GM12875 (cell line): ENCODE data around the gene GALNT17.

Experiments used
- H3K4me3 ChIP-seq: one replicate; pipeline ENCODE4 v1.5.1; 2011; ENCODE audit warnings: low read depth, low read length, control low read depth
- TF ChIP-seq, protein P1 (sequence below): IDR thresholded peaks from 2 replicates; pipeline ENCODE4 v1.5.1; 2011; ENCODE audit warnings: low read depth, mild to moderate bottlenecking, control low read depth, inconsistent platforms, low read length, moderate library complexity, borderline replicate concordance; ENCODE audit not compliant: insufficient read depth

GALNT17 gene

DNA sequence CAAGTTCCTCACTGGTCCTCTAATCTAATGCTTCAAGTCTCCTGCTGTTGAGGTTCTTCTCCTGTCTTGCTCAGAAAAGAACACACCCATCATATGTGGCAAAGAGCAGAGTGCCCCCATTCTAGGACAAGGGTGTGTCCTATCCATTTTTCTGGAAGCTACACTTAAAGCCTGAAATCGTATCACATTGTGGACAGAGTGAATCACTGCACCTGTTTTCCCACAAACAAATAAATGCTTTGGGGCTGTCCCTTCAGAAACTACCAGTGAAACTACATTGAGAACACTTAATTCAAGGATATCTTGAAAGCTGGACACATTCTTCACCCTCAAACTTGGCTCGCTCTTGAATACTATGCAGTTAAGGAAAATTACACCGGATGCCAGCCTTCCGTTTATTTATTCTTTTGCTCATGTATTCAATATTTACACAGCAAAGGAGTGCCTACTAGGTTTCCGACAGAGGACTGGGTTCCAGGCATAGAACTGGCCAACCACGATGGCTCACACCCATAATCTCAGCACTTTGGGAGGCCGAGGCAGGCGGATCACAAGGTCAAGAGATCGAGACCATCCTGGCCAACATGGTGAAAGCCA is 473.0 kb downstream of the GALNT17 start:
- no peak overlapping the region for H3K4me3 ChIP-seq
- TF ChIP-seq, protein P1, sequence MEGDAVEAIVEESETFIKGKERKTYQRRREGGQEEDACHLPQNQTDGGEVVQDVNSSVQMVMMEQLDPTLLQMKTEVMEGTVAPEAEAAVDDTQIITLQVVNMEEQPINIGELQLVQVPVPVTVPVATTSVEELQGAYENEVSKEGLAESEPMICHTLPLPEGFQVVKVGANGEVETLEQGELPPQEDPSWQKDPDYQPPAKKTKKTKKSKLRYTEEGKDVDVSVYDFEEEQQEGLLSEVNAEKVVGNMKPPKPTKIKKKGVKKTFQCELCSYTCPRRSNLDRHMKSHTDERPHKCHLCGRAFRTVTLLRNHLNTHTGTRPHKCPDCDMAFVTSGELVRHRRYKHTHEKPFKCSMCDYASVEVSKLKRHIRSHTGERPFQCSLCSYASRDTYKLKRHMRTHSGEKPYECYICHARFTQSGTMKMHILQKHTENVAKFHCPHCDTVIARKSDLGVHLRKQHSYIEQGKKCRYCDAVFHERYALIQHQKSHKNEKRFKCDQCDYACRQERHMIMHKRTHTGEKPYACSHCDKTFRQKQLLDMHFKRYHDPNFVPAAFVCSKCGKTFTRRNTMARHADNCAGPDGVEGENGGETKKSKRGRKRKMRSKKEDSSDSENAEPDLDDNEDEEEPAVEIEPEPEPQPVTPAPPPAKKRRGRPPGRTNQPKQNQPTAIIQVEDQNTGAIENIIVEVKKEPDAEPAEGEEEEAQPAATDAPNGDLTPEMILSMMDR = no peak

- no peak overlapping the region for H3K4me3 ChIP-seq
- TF ChIP-seq, protein P1 = no peak
These were observed 480.0 kb downstream of the GALNT17 start for GRCh38 chr7:71611986-71612385.

GRCh38 chr7:71612911-71613310 is 481.0 kb downstream of the GALNT17 start:
- TF ChIP-seq, protein P1 = no peak
- no peak overlapping the region for H3K4me3 ChIP-seq

DNA sequence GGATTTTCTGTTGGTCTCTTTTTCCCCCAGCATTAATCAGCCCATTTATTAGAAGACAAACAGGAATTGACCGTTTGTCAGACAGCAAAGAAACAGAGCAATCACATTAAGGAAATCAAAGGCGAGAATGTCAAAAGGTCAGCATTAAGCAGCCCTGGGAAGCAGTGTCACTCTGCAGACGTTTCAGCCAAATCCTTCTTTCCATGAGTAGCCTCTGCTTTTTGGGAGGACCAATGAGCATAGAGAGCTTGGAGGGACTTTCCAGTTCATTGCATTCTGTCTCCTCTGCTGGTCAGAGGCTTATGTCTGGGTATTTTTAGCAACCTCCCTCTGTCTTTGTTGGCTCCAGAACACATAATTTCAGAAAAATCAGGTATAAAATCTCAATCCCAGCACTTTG is 481.4 kb downstream of the GALNT17 start:
- TF ChIP-seq, protein P1 = no peak
- H3K4me3 ChIP-seq = no peak overlapping the region

DNA sequence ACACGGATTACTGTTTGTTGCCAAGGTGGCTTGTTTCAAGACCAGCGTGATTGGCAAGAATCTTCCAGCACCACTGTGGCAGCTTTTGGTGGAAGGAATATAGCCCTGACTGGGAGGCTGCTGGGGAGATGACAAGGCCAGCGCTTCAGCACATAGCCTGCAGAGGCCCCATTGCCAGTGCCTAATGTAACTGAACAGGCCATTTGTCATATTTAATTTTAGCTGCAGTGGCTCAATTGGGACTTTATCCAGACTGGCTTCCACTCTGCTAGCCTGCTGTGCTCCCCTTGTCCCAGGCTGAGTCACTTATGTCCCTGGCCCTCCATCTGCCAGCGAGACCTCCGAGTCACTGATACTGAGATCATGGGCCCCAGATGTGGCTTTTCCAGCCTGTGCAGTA is 483.1 kb downstream of the GALNT17 start:
- no peak overlapping the region for H3K4me3 ChIP-seq
- TF ChIP-seq, protein P1 = no peak

GRCh38 chr7:71616217-71616616 is 484.3 kb downstream of the GALNT17 start:
- no peak overlapping the region for H3K4me3 ChIP-seq
- TF ChIP-seq, protein P1 = no peak

GRCh38 chr7:71618278-71618677 is 486.3 kb downstream of the GALNT17 start:
- TF ChIP-seq, protein P1 = no peak
- H3K4me3 ChIP-seq = no peak overlapping the region
